Mononuclear cell (primary cell): ENCODE measurements around the gene COBL. TPM values are rescaled to one million over a fixed set of nuclear protein-coding genes. Genes with fewer than 3 reads are reported as not detected.

Experiments
- H3K27me3 ChIP-seq: 2 replicates; pipeline ENCODE4 v1.6.0; 2011; ENCODE audit warnings: low read length, control low read depth; ENCODE audit not compliant: insufficient read depth
- H3K4me1 ChIP-seq: 2 replicates; pipeline ENCODE4 v1.5.1; 2011; ENCODE audit warnings: mild to moderate bottlenecking, low read length, control low read depth; ENCODE audit not compliant: insufficient read depth
- H3K4me3 ChIP-seq: 2 replicates; pipeline ENCODE4 v1.5.1; 2011; ENCODE audit warnings: mild to moderate bottlenecking, low read length, moderate library complexity
- H3K9me3 ChIP-seq: 2 replicates; pipeline ENCODE4 v1.5.1; 2011; ENCODE audit warnings: low read depth, mild to moderate bottlenecking, control low read depth, low read length
- total RNA-seq: library from RNA; depleted of rRNA; stranded (reverse); fragments of >200 nt; gene quantifications from one replicate; pipeline ENCODE4 v1.2.3, GENCODE V29; 2012

Gene COBL
- total RNA-seq, 1 donor: 0.10 TPM

DNA sequence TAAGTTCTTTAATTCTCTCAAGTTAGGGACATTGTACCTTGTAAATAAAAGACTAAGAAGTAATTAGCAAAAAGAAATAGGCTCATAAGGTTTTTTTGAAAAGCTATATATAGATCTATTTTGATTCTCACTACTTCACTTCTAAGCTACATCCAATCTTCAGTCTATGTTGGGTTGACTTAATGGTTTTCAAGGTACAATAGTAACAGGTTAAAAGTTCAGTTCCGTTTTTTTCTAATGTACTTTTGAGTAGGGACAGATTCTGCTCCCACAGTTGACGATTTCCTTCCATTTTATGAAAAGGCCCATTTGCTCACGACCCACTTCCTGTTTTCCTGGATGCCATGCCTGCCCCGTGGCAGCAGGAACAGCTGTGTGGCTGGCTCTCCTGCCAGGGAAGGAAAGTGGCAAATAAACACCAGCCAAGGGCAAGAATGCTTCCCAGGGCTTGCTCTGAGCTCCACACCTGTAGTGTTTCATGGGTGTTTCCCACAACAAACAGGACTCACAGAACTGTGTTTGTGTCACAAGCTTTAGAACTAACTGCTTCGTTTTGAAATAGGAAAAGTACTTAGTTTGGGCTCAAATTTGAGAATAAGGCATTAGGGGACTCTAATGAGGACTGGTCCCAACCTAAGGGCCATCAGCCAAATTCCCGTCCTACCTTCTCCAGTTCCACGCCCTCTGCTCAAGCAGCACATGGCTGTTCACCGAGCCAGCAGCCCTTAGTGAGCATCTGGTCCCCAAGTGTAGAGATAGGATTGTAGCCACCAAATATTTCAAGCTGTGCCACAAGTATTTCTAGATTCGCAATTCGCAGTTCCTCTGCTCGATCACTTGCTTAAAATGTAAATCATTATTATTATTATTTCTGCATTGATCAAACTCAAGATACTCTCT, 240.7 kb downstream of the COBL start:
- Histone ChIP-seq H3K27me3 (no peaks in the 10 kb centered on the region), H3K4me3 (no peak overlapping the region), H3K4me1 (no peaks in the 10 kb centered on the region), H3K9me3 (no peaks in the 10 kb centered on the region)

DNA sequence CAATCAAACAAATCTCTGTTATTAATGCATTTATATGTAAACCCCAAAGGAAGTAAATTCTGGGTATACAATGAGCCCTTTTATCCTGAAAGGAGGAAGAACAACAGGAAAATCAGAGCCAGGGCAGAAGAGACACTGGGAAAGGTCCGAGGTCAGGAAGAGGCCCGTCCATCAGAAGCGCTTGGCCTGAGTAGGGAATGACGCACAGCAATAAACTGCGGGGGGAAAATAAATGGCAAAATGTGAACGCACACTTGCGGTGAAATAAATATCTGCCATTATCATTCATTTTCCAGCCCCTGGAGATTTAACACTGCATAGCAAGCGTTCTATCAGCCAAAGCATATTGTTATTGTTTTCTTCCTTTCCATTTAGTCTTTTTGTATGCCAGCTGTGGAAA, 243.4 kb downstream of the COBL start:
- Histone ChIP-seq H3K4me1 (no peaks in the 10 kb centered on the region), H3K9me3 (no peaks in the 10 kb centered on the region), H3K4me3 (no peak overlapping the region), H3K27me3 (no peaks in the 10 kb centered on the region)

DNA sequence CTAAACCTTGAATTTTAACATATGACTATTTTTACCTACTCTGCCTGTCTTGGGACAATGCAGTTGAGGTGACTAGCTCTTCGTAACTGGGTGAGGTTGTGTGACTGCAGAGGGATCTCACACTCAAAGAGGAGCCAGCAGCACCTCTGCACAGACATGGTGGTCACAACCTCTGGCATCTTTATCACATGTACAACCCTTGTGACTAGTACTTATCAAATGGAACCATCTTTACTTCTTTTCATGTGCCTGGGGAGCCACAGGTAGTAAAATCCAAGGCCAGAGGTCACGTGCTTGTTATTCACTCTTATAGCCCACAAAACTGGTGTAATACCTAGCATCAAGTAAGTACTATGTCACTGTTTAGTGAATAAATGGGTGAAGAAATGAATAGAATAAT, 244.3 kb downstream of the COBL start:
- no peaks in the 10 kb centered on the region for H3K9me3 ChIP-seq
- H3K4me1 ChIP-seq: no peaks in the 10 kb centered on the region
- H3K4me3 ChIP-seq: no peak overlapping the region
- H3K27me3 ChIP-seq: no peaks in the 10 kb centered on the region

DNA sequence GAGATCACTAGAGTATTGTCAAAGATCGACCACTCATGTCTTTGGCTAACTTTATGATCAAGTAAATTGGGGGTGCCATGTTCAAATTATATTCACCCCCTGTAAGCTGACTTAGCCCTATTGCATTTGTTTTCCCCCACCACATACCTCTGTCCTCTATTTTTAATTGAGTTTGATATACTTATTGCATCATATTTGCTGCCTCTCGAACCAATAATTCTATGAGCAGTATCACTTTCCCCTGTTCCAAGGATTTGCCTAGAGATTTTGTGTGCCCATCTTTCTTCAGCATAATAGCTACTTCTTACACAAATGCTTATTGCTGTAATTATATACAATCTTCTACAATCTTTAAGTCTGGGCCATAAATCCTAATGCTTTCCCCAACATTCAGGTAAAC, 245.2 kb downstream of the COBL start:
- no peaks in the 10 kb centered on the region for H3K27me3 ChIP-seq
- no peak overlapping the region for H3K4me3 ChIP-seq
- H3K4me1 ChIP-seq: no peaks in the 10 kb centered on the region
- H3K9me3 ChIP-seq: no peaks in the 10 kb centered on the region

DNA sequence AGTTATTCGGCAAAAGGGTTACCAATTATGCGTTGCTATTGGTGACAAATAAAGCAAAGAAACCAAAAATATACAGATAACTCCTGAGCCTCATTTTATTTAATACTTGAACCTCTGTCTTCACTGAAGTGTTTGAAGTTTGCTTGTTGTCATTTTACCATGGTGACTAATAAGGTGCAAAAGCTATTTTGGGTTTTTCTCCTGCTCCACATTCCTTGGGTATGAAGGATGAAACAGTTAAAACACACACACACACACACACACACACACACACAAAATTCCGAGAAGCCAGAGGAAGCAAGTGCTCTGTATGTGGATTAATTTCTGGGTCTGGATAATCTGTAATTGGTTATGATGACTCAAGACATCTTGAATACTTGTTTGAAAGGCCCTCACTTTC, 246.5 kb downstream of the COBL start:
- no peaks in the 10 kb centered on the region for H3K9me3 ChIP-seq
- H3K27me3 ChIP-seq: no peaks in the 10 kb centered on the region
- no peaks in the 10 kb centered on the region for H3K4me1 ChIP-seq
- H3K4me3 ChIP-seq: no peak overlapping the region

DNA sequence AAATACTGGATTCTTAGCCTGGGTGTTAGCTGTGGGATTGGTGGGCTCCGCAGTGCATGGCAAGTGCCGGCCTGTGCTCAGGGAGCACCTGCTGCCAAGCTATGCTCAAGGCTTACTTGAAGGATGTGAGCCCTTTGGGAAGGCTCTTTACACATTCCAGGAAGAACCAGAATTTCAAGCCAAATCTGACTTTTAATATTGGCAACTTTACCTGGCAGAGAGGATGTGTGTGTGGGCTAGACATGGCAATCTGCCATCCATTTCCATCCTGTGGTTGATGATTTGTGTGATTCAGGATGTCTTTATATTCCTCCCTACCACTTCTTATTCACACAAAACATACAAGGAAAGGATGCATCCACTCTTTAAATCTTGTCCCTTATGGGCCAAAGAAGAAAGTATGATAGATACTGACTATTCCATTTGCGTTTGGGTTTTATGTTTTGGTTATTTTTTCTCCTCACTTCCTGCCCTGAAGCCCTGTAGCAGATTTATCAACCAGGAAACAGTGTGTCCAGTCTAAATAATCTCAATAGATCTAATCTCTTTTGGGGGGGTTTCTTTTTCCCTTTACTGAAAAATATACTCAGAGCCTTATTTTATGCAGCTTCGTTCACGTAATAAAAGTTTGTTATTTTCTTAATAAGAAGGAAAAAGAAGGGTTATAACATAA, 247.1 kb downstream of the COBL start:
- Histone ChIP-seq H3K27me3 (no peaks in the 10 kb centered on the region), H3K4me3 (no peak overlapping the region), H3K9me3 (no peaks in the 10 kb centered on the region), H3K4me1 (no peaks in the 10 kb centered on the region)

DNA sequence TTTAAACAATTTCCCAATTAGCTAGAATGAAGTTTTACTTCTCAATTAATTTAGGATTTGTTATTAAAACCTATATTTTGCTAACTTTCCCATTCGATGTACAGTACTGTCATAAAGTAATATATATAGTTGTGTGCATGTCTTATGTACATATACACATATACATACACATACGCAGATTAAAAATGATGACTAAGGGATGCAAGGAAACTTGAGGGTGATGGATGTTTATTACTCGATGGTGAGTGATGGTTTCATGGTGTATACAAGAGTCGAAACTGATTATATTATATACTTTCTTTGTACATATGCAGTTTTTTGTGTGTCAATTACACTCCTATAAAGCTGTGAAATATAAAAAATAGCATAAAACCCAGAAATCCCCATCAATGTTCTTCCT, 248.2 kb downstream of the COBL start:
- no peaks in the 10 kb centered on the region for H3K9me3 ChIP-seq
- no peak overlapping the region for H3K4me3 ChIP-seq

DNA sequence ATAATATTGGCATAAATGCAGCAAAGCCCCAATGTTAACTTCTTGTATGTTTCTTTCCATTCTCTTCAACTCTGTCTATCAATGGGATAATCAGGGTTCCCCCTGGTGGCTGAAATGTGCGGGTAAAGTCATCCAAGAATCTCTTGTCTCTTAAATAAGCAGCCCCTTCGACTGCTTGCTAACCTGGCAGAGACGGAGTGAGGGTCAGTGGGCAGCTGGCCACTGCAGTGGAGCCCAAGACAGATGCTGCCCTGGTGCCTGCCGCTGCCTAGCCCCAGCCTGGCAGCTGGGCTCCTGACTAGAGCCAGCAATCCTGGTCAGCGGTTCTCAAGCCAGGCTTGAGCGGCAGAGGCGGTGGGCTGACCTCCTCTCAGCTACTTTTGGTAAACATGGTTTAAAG, 248.9 kb downstream of the COBL start:
- no peak overlapping the region for H3K4me3 ChIP-seq

More for the DNA sequence above, 248.2 kb downstream of the COBL start:
- no peaks in the 10 kb centered on the region for H3K27me3 ChIP-seq
- H3K4me1 ChIP-seq: no peaks in the 10 kb centered on the region

DNA sequence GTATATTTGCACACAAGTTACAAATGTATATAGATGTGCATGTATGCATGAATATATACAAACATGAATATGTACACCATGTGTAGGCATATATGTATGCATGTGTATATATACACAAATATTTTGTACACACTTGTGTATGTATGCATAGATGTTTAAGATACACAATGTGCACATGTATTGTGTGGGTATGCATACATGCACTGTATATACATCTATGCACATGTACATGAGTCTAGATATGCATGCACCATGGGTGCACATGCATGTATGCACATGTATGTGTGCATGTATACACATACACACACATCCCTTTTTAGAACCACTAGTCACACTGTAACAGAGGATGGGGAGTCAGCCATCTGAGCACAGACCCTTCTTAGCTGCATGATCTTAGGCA, 249.4 kb downstream of the COBL start:
- Histone ChIP-seq H3K27me3 (no peaks in the 10 kb centered on the region), H3K4me1 (no peaks in the 10 kb centered on the region), H3K4me3 (no peak overlapping the region), H3K9me3 (no peaks in the 10 kb centered on the region)

More for the DNA sequence above, 248.9 kb downstream of the COBL start:
- no peaks in the 10 kb centered on the region for H3K4me1 ChIP-seq
- no peaks in the 10 kb centered on the region for H3K9me3 ChIP-seq
- no peaks in the 10 kb centered on the region for H3K27me3 ChIP-seq

DNA sequence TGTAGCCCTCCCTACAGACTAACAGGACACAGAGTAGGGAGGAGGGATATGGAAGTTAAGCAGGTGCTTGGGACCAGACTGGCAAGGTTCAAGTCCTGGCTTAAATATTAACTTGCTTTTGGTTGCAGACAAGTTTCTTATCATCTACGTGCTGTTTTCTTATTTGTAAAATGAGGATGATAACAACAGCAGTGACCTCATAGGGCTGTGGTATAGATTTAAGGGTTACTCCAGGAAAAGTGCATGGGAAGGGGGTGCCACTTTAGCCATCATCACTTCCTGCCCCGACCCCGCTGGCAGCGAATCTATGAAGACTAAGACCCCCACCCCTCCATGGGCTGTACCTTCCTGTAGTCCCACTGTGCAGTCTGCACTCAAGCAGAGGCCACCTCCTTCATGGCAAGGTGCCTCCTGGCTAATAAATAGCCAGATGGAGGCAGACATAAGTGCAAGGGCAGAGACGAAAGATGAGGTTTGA, 250.2 kb downstream of the COBL start:
- no peak overlapping the region for H3K4me3 ChIP-seq
- H3K9me3 ChIP-seq: no peaks in the 10 kb centered on the region
- H3K27me3 ChIP-seq: no peaks in the 10 kb centered on the region
- H3K4me1 ChIP-seq: no peaks in the 10 kb centered on the region

DNA sequence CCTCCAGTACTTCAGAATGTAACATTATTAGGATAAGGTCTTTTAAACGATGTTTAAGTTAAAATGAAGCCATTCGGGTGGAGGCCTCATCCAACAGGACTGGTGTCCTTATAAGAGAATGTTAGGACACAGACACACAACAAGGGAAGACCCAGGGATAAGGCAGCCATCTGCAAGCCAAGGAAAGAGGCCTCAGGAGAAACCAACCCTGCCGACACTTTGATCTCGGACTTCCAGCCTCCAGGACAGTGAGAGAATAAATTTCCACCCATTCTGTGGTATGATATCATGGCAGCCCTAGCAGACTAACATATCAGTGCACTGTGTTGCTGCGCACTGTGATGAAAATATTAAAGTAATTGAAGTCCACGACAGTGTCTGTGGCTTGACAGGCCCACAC, 250.8 kb downstream of the COBL start:
- no peaks in the 10 kb centered on the region for H3K9me3 ChIP-seq
- no peaks in the 10 kb centered on the region for H3K27me3 ChIP-seq
- H3K4me3 ChIP-seq: no peak overlapping the region
- no peaks in the 10 kb centered on the region for H3K4me1 ChIP-seq

DNA sequence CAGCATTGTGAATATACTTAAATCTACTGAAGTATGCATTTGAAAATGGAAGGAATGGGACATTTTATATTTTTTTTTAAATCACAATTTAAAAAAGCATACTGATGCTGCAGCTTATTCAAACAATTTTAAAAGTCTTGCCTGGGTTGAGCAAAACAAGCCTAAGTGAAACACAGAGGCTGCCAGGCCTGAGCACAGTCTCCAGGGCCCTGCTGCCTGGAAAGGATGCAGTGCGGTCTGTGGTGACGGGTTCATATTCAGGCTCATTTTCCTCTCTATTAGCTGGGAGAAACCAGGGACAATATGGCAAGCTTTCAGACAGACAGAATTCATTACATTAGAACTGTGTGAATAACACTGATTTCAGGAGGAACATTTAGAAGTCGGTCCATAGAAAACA, 251.9 kb downstream of the COBL start:
- Histone ChIP-seq H3K4me3 (no peak overlapping the region), H3K9me3 (no peaks in the 10 kb centered on the region), H3K27me3 (no peaks in the 10 kb centered on the region), H3K4me1 (no peaks in the 10 kb centered on the region)

DNA sequence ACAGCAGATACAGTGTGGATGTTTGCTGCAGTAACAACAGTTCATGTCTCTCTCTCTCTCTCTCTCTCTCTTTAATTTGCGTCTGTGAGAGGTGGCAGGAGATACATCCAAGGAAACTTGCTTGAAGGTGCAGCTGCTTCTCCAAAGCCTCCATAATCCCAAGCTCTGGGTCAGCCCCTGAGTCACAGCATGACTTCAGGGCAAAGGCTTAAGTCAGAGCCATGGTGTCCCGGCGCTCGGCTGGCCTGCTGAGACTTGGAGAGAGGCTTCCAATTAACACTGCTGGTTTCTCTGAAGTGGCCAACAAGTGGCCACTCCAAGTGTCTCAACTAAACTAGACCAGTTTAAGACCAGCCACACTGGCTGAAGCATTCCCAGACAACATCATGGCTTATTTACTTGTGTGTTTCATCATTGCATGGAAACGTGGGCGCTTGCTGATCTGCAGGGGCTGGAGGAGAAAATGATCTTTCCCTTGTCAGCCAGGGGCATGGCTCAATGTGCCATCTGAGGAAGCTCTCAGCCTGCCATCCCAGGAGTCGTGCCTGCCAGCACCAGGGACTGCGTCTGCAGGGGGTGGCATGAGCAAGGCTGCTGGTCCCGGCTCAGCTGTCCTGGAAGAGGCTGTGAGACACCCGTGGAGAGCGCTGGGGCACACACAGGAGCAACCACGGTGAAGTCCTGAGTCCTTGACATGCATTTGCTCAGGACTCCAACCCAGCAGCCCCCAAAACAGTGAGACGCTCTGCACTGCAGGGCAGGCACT, 254.2 kb downstream of the COBL start:
- H3K4me1 ChIP-seq: no peaks in the 10 kb centered on the region
- H3K27me3 ChIP-seq: no peaks in the 10 kb centered on the region
- no peaks in the 10 kb centered on the region for H3K9me3 ChIP-seq
- H3K4me3 ChIP-seq: no peak overlapping the region

DNA sequence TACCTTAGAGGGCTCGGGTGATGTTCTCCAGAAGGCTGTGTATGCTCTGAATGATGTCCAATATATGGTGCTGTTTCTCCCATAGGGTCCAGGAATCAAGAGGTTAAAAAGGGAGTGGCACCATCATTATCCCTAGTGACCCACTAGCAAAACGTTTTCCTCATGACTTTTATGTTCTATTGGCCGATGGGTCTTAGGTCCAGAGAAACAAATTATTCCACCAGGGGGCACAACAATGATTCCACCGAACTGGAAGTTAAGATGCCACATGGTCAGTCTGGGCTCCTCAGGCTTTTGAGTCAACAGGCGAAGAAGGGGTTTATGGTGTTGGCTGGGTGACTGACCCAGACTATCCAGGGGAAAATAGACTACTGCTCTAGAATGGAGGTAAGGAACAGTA, 256.1 kb downstream of the COBL start:
- Histone ChIP-seq H3K9me3 (no peaks in the 10 kb centered on the region), H3K4me3 (no peak overlapping the region), H3K27me3 (no peaks in the 10 kb centered on the region), H3K4me1 (no peaks in the 10 kb centered on the region)

DNA sequence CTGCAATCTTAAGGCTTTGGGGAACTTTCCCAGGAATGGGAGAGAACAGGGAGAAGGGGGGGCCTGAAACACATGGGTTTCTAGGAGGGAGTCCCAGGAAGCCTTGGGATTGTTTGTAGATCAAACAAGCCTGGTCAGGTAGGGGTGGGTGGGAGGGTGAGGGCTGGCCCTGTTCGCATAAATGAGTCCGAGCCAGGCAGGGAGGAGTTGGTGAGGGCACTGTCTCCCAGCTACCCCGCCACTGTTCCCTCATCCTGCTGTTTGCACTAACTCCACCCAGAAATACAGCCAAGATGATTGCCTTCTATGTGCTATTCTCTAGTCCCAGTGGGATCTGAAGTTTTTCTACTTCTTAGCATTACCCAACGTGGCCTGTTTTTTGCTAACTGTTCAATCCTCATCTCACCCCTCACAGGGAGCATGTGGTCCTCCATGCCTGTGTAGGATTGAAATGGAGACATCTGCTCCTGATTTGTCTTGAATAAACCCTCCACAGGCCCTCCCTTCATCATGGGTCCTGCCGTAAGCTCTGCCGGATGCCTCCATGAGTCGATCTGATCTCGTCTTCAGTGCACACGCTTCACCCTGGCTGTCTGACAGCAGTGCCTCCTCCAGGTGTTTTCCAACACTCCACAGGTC, 257.0 kb downstream of the COBL start:
- Histone ChIP-seq H3K9me3 (no peaks in the 10 kb centered on the region), H3K4me3 (no peak overlapping the region), H3K4me1 (no peaks in the 10 kb centered on the region), H3K27me3 (no peaks in the 10 kb centered on the region)
